ENCODE results near the gene PRAME.

PRAME gene

GRCh38 chr22:22550789-22551434 lies 8.2 kb downstream of the PRAME start:
- no peaks in the 10 kb centered on the region for H3K36me3 Mint-ChIP-seq (ENCODE audit: low read depth)
- H3K27ac Mint-ChIP-seq, result no peak overlapping the region
- H3K4me3 Mint-ChIP-seq, result no peak overlapping the region
- TF ChIP-seq CTCF (IDR thresholded peaks at IDR 0.05), result no peak
- H3K4me1 Mint-ChIP-seq, result no peaks in the 10 kb centered on the region
- no peaks in the 10 kb centered on the region for H3K9me3 Mint-ChIP-seq
- no peak for DNase-seq
- H3K27me3 Mint-ChIP-seq (ENCODE audit: low read depth, poor library complexity), result peaks cover 68% of the 10 kb centered on the region

GRCh38 chr22:22548910-22549309 lies 10.2 kb downstream of the PRAME start:
- Mint-ChIP-seq H3K36me3 (ENCODE audit: low read depth) (no peaks in the 10 kb centered on the region), H3K27ac (no peak overlapping the region), H3K4me1 (no peaks in the 10 kb centered on the region), H3K9me3 (no peaks in the 10 kb centered on the region), H3K27me3 (ENCODE audit: low read depth, poor library complexity) (peaks cover 71% of the 10 kb centered on the region), H3K4me3 (no peak overlapping the region)
- DNase-seq, result no peak
- TF ChIP-seq CTCF (IDR thresholded peaks at IDR 0.05), result no peak

GRCh38 chr22:22548317-22548716 lies 10.7 kb downstream of the PRAME start:
- no peaks in the 10 kb centered on the region for H3K4me1 Mint-ChIP-seq
- TF ChIP-seq CTCF (IDR thresholded peaks at IDR 0.05), result no peak
- H3K36me3 Mint-ChIP-seq (ENCODE audit: low read depth), result no peaks in the 10 kb centered on the region
- no peak overlapping the region for H3K27ac Mint-ChIP-seq
- H3K4me3 Mint-ChIP-seq, result no peak overlapping the region
- H3K27me3 Mint-ChIP-seq (ENCODE audit: low read depth, poor library complexity), result peaks cover 74% of the 10 kb centered on the region
- no peaks in the 10 kb centered on the region for H3K9me3 Mint-ChIP-seq
- no peak for DNase-seq

- no peak for DNase-seq
- H3K27ac Mint-ChIP-seq, result no peak overlapping the region
- H3K27me3 Mint-ChIP-seq (ENCODE audit: low read depth, poor library complexity), result peaks cover 70% of the 10 kb centered on the region
- TF ChIP-seq CTCF (IDR thresholded peaks at IDR 0.05), result no peak
- H3K4me3 Mint-ChIP-seq, result no peak overlapping the region
- H3K9me3 Mint-ChIP-seq, result no peaks in the 10 kb centered on the region
- H3K36me3 Mint-ChIP-seq (ENCODE audit: low read depth), result no peaks in the 10 kb centered on the region
- no peaks in the 10 kb centered on the region for H3K4me1 Mint-ChIP-seq
Observed at GRCh38 chr22:22547692-22548300, 11.3 kb downstream of the PRAME start.

GRCh38 chr22:22547226-22547625 lies 11.8 kb downstream of the PRAME start:
- peaks cover 71% of the 10 kb centered on the region for H3K27me3 Mint-ChIP-seq (ENCODE audit: low read depth, poor library complexity)

More at GRCh38 chr22:22547226-22547625, 11.8 kb downstream of the PRAME start:
- Mint-ChIP-seq H3K4me3 (no peak overlapping the region), H3K36me3 (ENCODE audit: low read depth) (no peaks in the 10 kb centered on the region), H3K9me3 (no peaks in the 10 kb centered on the region), H3K4me1 (no peaks in the 10 kb centered on the region), H3K27ac (no peak overlapping the region)
- DNase-seq, result no peak
- no peak for TF ChIP-seq CTCF (IDR thresholded peaks at IDR 0.05)
